Parathyroid adenoma (tissue), 2 donors: Measurements from ENCODE around the gene ZCCHC7.

Experiments used
- H2AFZ ChIP-seq: fragments of 300-600 bp; sonication (generic); one replicate; pipeline ENCODE4 v1.7.0; 2017; ENCODE audit warnings: antibody characterized with exemption, mild to moderate bottlenecking
- H3K27ac ChIP-seq: fragments of 300-600 bp; sonication (generic); one replicate; pipeline ENCODE4 v1.7.0; 2017
- H3K27me3 ChIP-seq: fragments of 300-600 bp; sonication (generic); one replicate; pipeline ENCODE4 v1.7.0; 2017; ENCODE audit warnings: low read length; ENCODE audit not compliant: control insufficient read depth, insufficient read depth
- H3K36me3 ChIP-seq: fragments of 300-600 bp; sonication (generic); one replicate; pipeline ENCODE4 v1.7.0; 2017; ENCODE audit warnings: low read length; ENCODE audit not compliant: control insufficient read depth, insufficient read depth
- H3K4me1 ChIP-seq: fragments of 300-600 bp; sonication (generic); one replicate; pipeline ENCODE4 v1.7.0; 2017; ENCODE audit warnings: control low read depth
- H3K4me2 ChIP-seq: fragments of 300-600 bp; sonication (generic); one replicate; pipeline ENCODE4 v1.7.0; 2017; ENCODE audit warnings: low read length
- H3K4me3 ChIP-seq: fragments of 300-600 bp; sonication (generic); one replicate; pipeline ENCODE4 v1.7.0; 2017; ENCODE audit warnings: low read depth, low read length
- H3K79me2 ChIP-seq: fragments of 300-600 bp; sonication (generic); one replicate; pipeline ENCODE4 v1.7.0; 2017; ENCODE audit warnings: control low read depth
- H3K9ac ChIP-seq: fragments of 300-600 bp; sonication (generic); one replicate; pipeline ENCODE4 v1.7.0; 2017; ENCODE audit warnings: mild to moderate bottlenecking
- H3K9me3 ChIP-seq: fragments of 300-600 bp; sonication (generic); one replicate; pipeline ENCODE4 v1.7.0; 2017; ENCODE audit warnings: low read length; ENCODE audit not compliant: control insufficient read depth
- CTCF ChIP-seq: fragments of 300-600 bp; sonication (generic); IDR thresholded peaks from one replicate; pipeline ENCODE4 v1.7.0; 2017; ENCODE audit warnings: antibody characterized with exemption, mild to moderate bottlenecking
- donor health status: primary hyperparathyroidism.

Gene ZCCHC7

GRCh38 chr9:37221489-37222106 is 101.2 kb downstream of the ZCCHC7 start:
- Histone ChIP-seq H3K9ac (no peak overlapping the region), H3K27me3 (no peaks in the 10 kb centered on the region), H3K9me3 (no peaks in the 10 kb centered on the region), H3K79me2 (no peaks in the 10 kb centered on the region), H3K27ac (no peak overlapping the region), H3K4me2 (no peak overlapping the region), H2AFZ (no peak overlapping the region), H3K36me3 (no peaks in the 10 kb centered on the region), H3K4me1 (no peaks in the 10 kb centered on the region), H3K4me3 (no peak overlapping the region)
- no peak for TF ChIP-seq CTCF

- TF ChIP-seq CTCF: no peak
- Histone ChIP-seq H3K36me3 (no peaks in the 10 kb centered on the region), H3K79me2 (peaks cover 3% of the 10 kb centered on the region), H3K4me3 (no peak overlapping the region), H3K4me1 (no peaks in the 10 kb centered on the region), H3K27me3 (no peaks in the 10 kb centered on the region), H2AFZ (no peak overlapping the region), H3K4me2 (no peak overlapping the region), H3K9me3 (no peaks in the 10 kb centered on the region), H3K9ac (no peak overlapping the region), H3K27ac (no peak overlapping the region)
These were observed 109.1 kb downstream of the ZCCHC7 start for GRCh38 chr9:37229455-37229854.

- H3K27ac ChIP-seq: no peak overlapping the region
- H3K4me1 ChIP-seq: no peaks in the 10 kb centered on the region
- TF ChIP-seq CTCF: no peak
- no peak overlapping the region for H3K4me2 ChIP-seq
- no peak overlapping the region for H3K4me3 ChIP-seq
- peaks cover 3% of the 10 kb centered on the region for H3K79me2 ChIP-seq
- H3K27me3 ChIP-seq: no peaks in the 10 kb centered on the region
- H2AFZ ChIP-seq: no peak overlapping the region
- no peak overlapping the region for H3K9ac ChIP-seq
- no peaks in the 10 kb centered on the region for H3K36me3 ChIP-seq
- H3K9me3 ChIP-seq: no peaks in the 10 kb centered on the region
These were observed 109.6 kb downstream of the ZCCHC7 start for GRCh38 chr9:37229882-37230482.

- Histone ChIP-seq H3K4me3 (no peak overlapping the region), H3K4me1 (no peaks in the 10 kb centered on the region), H3K9me3 (no peaks in the 10 kb centered on the region), H3K9ac (no peak overlapping the region), H3K79me2 (peaks cover 3% of the 10 kb centered on the region), H2AFZ (no peak overlapping the region), H3K36me3 (no peaks in the 10 kb centered on the region), H3K27ac (no peak overlapping the region), H3K27me3 (no peaks in the 10 kb centered on the region), H3K4me2 (no peak overlapping the region)
- TF ChIP-seq CTCF: no peak
These were observed 116.4 kb downstream of the ZCCHC7 start for GRCh38 chr9:37236822-37237221.

- no peak overlapping the region for H3K27ac ChIP-seq
- H3K79me2 ChIP-seq: peaks cover 3% of the 10 kb centered on the region
- no peak overlapping the region for H3K9ac ChIP-seq
- H3K4me1 ChIP-seq: no peaks in the 10 kb centered on the region
- no peak for TF ChIP-seq CTCF
- no peaks in the 10 kb centered on the region for H3K27me3 ChIP-seq
- H2AFZ ChIP-seq: no peak overlapping the region
- no peaks in the 10 kb centered on the region for H3K36me3 ChIP-seq
- no peak overlapping the region for H3K4me2 ChIP-seq
- no peaks in the 10 kb centered on the region for H3K9me3 ChIP-seq
- no peak overlapping the region for H3K4me3 ChIP-seq
These were observed 117.7 kb downstream of the ZCCHC7 start for GRCh38 chr9:37238122-37238521.
